ENCODE results near the gene EPX.

Gene EPX

DNA sequence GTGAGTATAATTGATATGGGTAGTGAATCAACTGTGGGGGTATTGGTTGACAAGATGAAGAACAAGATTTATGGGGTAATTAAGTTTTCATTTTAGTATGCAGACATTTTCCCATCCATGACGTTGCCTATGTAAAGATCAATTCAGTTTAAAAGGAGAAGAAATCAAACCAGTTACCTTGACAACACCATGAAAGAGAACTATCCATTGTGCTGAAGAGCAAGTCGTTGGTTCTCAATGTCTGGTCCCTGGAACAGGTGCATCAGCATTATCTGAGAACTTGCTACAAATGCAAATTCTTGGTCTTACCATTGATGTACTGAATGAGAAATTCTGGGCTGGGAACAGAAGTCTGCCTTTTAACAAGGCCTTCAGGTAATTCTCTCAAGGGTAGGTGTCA is 26.5 kb upstream of the EPX start:
- Histone ChIP-seq H3K27me3 (ENCODE audit: control insufficient read depth, insufficient read depth, low read length) (peaks cover 14% of the 10 kb centered on the region), H3K27ac (ENCODE audit: low read length) (no peak overlapping the region), H3K9ac (ENCODE audit: low read length) (no peak overlapping the region), H3K36me3 (ENCODE audit: control insufficient read depth, low read depth, low read length) (no peaks in the 10 kb centered on the region), H3K4me3 (ENCODE audit: low read length) (no peak overlapping the region), H3K4me1 (ENCODE audit: control insufficient read depth, low read depth, low read length) (no peaks in the 10 kb centered on the region), H3K9me3 (ENCODE audit: control insufficient read depth, low read depth, low read length) (no peaks in the 10 kb centered on the region)

DNA sequence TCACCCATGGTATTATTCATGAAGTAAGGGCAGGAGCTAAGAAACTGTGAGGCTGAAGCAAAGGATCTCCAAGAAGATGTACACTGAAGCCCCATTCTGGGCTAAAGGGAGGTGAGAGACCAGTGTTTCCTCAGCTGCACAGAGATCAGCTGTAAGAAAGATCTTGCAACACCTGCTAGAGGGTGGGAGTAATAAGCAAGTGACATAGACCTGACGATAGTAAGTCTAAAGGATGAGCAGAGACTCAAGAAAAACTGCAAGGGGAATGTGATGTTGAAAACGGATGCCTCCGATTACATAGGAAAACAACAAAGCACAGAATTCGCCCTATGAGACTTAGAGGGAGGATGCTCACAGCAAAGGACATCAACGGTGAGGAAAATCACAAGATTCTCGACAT is 25.8 kb upstream of the EPX start, which contains the start of gene OR4D2:
Gene OR4D2 (plus strand): TSS at position 301 of the 400 bp plus-strand sequence. CDS start 2,674 bp downstream, outside the sequence.
- peaks cover 14% of the 10 kb centered on the region for H3K27me3 ChIP-seq (ENCODE audit: control insufficient read depth, insufficient read depth, low read length)
- no peak within 1 kb of the TSS for H3K9ac ChIP-seq (ENCODE audit: low read length)
- no peaks in the 10 kb centered on the region for H3K4me1 ChIP-seq (ENCODE audit: control insufficient read depth, low read depth, low read length)
- H3K4me3 ChIP-seq (ENCODE audit: low read length): no peak within 1 kb of the TSS
- H3K9me3 ChIP-seq (ENCODE audit: control insufficient read depth, low read depth, low read length): no peaks in the 10 kb centered on the region
- H3K27ac ChIP-seq (ENCODE audit: low read length): no peak within 1 kb of the TSS
- no peaks in the 10 kb centered on the region for H3K36me3 ChIP-seq (ENCODE audit: control insufficient read depth, low read depth, low read length)

DNA sequence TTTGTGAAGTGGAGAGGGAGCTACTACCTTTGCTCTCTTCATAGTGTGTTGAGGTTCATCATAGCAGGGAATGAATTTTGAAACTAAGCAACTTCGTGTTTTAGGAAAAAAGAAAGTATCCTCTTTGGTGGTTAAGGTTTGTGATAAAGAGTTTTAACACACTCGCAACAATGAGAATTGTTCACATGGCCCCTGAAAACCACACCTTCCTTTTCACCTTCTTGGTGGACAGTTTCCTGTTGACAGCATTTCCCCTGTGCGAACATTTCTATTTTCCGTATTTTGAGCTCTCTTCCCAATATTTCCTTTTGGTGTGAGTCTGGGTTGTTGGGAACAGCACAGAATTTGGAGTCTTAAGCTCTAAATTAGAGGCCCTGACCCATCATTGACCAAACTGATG is 21.9 kb upstream of the EPX start:
- H3K4me1 ChIP-seq (ENCODE audit: control insufficient read depth, low read depth, low read length): no peaks in the 10 kb centered on the region
- no peak overlapping the region for H3K27ac ChIP-seq (ENCODE audit: low read length)
- H3K27me3 ChIP-seq (ENCODE audit: control insufficient read depth, insufficient read depth, low read length): peaks cover 8% of the 10 kb centered on the region
- H3K36me3 ChIP-seq (ENCODE audit: control insufficient read depth, low read depth, low read length): no peaks in the 10 kb centered on the region
- no peaks in the 10 kb centered on the region for H3K9me3 ChIP-seq (ENCODE audit: control insufficient read depth, low read depth, low read length)
- H3K9ac ChIP-seq (ENCODE audit: low read length): no peak overlapping the region
- H3K4me3 ChIP-seq (ENCODE audit: low read length): no peak overlapping the region

DNA sequence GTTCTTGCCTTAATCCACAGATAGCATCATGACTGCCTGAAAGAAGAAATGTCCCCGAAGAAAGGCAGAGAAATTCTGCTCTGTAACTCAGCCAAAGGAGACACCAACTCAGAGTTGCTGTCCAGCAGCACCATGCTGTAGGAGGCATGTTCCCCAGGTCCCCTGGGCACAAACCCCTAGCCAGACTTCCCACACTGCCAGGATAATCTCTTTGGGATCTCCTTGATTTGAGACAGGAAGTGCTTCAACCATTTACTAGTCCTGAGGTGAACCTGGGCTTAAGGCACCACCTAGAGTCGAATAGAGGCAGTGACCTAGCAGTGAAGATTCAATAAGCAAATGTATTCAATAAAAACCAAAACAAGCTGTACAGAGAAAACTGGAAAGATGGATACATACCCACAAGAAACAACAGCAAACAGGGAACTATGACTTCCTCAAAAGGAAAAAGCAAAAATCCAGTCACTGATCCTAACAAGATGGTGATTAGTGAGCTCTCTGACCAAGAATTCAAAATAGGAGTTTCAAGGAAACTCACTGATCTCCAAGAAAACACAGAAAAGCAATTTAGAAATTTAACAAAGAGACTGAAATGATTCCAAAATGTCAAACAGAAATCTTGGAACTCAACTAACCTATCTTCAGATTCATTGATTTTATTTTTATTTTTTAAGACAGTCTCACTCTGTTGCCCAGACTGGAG is 20.0 kb upstream of the EPX start:
- no peak overlapping the region for H3K4me3 ChIP-seq (ENCODE audit: low read length)

DNA sequence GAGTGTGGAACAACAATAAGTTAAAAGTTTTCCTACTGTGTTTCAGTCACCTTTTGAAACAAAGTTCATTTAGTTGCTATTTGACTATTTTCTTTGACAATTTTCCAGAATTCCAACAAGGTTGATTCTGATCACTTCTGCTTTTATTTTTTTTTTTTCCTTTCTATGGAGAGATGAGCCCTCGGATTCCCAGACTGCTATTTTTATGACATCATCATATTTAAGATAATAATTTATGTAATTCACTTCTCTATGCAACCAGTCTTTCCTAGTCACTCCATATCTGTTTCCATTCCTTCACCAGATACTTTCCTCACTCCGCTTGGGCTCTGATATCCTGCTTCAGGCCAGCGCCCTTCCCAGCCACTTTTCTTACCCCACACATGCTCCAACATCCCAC is 17.7 kb upstream of the EPX start:
- no peaks in the 10 kb centered on the region for H3K9me3 ChIP-seq (ENCODE audit: control insufficient read depth, low read depth, low read length)
- no peak overlapping the region for H3K4me3 ChIP-seq (ENCODE audit: low read length)
- no peaks in the 10 kb centered on the region for H3K4me1 ChIP-seq (ENCODE audit: control insufficient read depth, low read depth, low read length)
- no peaks in the 10 kb centered on the region for H3K36me3 ChIP-seq (ENCODE audit: control insufficient read depth, low read depth, low read length)
- H3K9ac ChIP-seq (ENCODE audit: low read length): no peak overlapping the region
- no peak overlapping the region for H3K27ac ChIP-seq (ENCODE audit: low read length)
- no peaks in the 10 kb centered on the region for H3K27me3 ChIP-seq (ENCODE audit: control insufficient read depth, insufficient read depth, low read length)

More for the DNA sequence above, 20.0 kb upstream of the EPX start:
- no peak overlapping the region for H3K27ac ChIP-seq (ENCODE audit: low read length)
- H3K36me3 ChIP-seq (ENCODE audit: control insufficient read depth, low read depth, low read length): no peaks in the 10 kb centered on the region
- H3K9me3 ChIP-seq (ENCODE audit: control insufficient read depth, low read depth, low read length): no peaks in the 10 kb centered on the region
- H3K27me3 ChIP-seq (ENCODE audit: control insufficient read depth, insufficient read depth, low read length): peaks cover 8% of the 10 kb centered on the region
- H3K4me1 ChIP-seq (ENCODE audit: control insufficient read depth, low read depth, low read length): no peaks in the 10 kb centered on the region
- H3K9ac ChIP-seq (ENCODE audit: low read length): no peak overlapping the region

DNA sequence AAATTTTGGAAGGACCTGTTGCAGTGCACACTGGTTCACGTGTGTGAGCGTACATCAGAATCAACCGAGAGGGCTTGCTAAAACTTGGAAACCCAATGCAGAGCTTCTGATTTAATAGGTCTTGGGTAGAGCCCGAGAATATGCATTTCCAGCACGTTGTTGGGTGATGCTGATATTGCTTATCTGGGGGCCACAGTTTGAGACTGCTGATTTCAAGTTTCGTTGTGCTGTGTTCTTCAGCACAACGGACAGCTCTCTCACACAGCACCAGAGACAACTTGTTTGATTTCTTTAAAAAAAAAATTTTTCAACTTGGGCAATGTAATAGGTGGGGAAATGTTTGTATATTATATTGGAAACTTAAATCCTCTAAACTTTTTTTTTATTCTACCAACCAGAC is 16.3 kb upstream of the EPX start:
- no peak overlapping the region for H3K4me3 ChIP-seq (ENCODE audit: low read length)
- H3K4me1 ChIP-seq (ENCODE audit: control insufficient read depth, low read depth, low read length): no peaks in the 10 kb centered on the region
- no peaks in the 10 kb centered on the region for H3K9me3 ChIP-seq (ENCODE audit: control insufficient read depth, low read depth, low read length)
- no peak overlapping the region for H3K27ac ChIP-seq (ENCODE audit: low read length)
- no peak overlapping the region for H3K9ac ChIP-seq (ENCODE audit: low read length)
- H3K36me3 ChIP-seq (ENCODE audit: control insufficient read depth, low read depth, low read length): no peaks in the 10 kb centered on the region
- H3K27me3 ChIP-seq (ENCODE audit: control insufficient read depth, insufficient read depth, low read length): no peaks in the 10 kb centered on the region

DNA sequence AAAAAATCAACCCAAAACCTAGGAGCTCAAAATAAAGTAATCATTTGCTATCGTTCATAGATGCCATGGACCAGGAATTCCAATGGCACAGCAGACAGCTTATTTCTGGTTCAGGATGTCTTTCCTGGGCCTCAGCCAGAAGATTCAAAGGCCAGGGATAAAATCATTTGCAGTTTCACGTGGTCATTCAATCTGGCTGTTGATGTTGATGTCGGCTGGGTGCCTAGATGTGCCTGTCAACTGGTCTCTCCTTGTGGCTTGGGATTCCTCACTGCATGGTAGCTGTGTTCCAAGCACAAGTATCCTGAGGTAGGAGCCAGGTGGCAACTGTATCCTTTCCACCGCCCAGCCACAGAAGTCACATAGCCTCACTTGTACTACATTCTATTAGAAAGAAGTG is 10.7 kb upstream of the EPX start:
- no peaks in the 10 kb centered on the region for H3K4me1 ChIP-seq (ENCODE audit: control insufficient read depth, low read depth, low read length)
- no peak overlapping the region for H3K9ac ChIP-seq (ENCODE audit: low read length)
- no peaks in the 10 kb centered on the region for H3K27me3 ChIP-seq (ENCODE audit: control insufficient read depth, insufficient read depth, low read length)
- no peaks in the 10 kb centered on the region for H3K36me3 ChIP-seq (ENCODE audit: control insufficient read depth, low read depth, low read length)
- no peaks in the 10 kb centered on the region for H3K9me3 ChIP-seq (ENCODE audit: control insufficient read depth, low read depth, low read length)
- H3K27ac ChIP-seq (ENCODE audit: low read length): no peak overlapping the region
- no peak overlapping the region for H3K4me3 ChIP-seq (ENCODE audit: low read length)

DNA sequence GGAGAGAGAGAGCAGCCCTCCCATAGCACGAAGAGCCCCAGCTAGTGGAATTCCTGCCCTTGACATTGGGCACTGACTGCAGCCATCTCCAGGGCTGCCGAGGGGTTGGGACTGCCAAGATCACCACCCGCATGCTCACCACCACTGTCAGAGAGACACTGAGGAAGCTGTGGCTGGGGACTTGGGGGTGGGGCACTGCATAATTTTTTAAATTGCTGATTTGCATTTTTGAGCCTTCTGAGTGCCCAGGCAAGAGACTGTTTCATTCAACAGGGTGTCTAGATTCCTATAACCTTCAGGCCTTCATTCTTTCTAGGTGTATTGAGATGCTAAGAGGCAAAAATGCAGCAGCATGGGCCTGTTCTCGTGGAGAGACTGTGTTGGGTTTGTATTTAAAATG is 9.0 kb upstream of the EPX start:
- Histone ChIP-seq H3K4me1 (ENCODE audit: control insufficient read depth, low read depth, low read length) (no peaks in the 10 kb centered on the region), H3K9me3 (ENCODE audit: control insufficient read depth, low read depth, low read length) (no peaks in the 10 kb centered on the region), H3K36me3 (ENCODE audit: control insufficient read depth, low read depth, low read length) (no peaks in the 10 kb centered on the region), H3K9ac (ENCODE audit: low read length) (no peak overlapping the region), H3K27ac (ENCODE audit: low read length) (no peak overlapping the region), H3K27me3 (ENCODE audit: control insufficient read depth, insufficient read depth, low read length) (no peaks in the 10 kb centered on the region), H3K4me3 (ENCODE audit: low read length) (no peak overlapping the region)

DNA sequence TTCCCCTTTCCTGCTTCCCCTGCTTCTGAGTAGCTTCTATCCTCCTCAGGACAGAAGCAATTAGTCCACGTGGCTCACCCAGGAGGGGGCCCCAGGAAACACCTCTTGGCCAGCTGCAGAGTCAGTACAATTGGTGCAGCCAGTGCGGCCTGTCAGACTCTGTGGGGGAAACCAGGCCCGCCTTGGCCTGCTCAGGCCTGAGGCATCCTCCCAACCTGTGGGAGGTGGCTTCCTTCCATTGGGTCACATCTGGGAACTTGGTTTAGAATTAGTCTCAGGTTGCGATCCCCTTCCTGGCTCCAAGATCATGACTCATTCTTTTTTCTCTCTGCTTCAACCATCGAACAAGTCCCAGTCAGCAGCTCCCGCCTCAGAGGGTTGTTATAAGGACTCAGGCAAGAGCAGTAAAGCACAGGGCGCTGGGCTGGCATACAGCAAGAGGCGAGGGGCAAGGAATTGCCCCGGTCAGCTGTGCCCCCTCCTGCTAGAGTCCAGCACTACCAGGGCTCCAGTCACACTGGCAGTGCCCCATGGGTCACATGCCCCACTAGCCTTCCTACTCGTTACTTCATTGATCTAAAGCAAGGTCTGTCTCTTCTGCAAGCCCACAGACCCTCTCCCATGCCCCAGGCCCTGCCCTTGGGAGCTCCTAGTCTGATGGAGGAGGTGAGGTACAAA is 8.1 kb upstream of the EPX start:
- Histone ChIP-seq H3K36me3 (ENCODE audit: control insufficient read depth, low read depth, low read length) (no peaks in the 10 kb centered on the region), H3K27ac (ENCODE audit: low read length) (no peak overlapping the region), H3K9ac (ENCODE audit: low read length) (no peak overlapping the region), H3K4me1 (ENCODE audit: control insufficient read depth, low read depth, low read length) (no peaks in the 10 kb centered on the region), H3K4me3 (ENCODE audit: low read length) (no peak overlapping the region), H3K9me3 (ENCODE audit: control insufficient read depth, low read depth, low read length) (no peaks in the 10 kb centered on the region), H3K27me3 (ENCODE audit: control insufficient read depth, insufficient read depth, low read length) (no peaks in the 10 kb centered on the region)

DNA sequence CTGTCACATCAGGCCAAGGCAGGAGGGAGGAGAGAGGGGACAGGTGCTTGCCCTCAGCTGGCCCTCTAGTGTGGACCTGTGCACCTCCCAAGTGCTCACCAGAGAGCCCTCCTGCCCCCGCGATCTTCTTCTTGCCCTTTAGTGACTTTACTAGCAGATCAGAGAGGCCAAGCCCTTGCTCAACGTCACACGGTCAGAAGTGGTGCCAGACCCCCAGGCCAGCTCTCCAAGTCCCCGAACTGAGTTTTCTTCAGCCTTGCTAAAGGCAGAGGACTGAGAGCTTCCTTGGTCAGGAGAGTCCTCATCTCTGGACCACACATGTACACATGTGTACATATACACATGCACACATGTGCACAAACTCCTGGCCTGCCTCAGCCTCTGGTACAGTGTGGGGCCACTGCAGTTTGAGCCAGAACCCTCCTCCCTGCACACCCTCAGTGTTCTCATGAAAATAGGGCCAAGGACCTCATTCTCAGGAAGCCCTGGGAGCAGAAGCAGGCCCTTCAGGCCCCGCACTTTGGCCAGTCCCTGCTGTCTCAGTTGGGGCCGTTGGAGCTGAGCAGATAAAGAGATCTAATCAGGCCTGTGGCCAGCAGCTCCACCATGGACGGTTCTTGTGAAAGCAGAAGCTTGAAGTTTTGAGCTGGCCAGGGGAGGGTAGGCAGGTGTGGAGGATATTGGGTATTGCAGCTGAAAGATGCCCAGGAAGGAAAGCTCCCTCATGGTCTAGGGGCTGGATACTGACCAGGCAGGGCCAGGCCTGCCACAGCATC is 7.4 kb upstream of the EPX start:
- Histone ChIP-seq H3K4me3 (ENCODE audit: low read length) (no peak overlapping the region), H3K27me3 (ENCODE audit: control insufficient read depth, insufficient read depth, low read length) (no peaks in the 10 kb centered on the region), H3K4me1 (ENCODE audit: control insufficient read depth, low read depth, low read length) (no peaks in the 10 kb centered on the region), H3K9me3 (ENCODE audit: control insufficient read depth, low read depth, low read length) (no peaks in the 10 kb centered on the region), H3K36me3 (ENCODE audit: control insufficient read depth, low read depth, low read length) (no peaks in the 10 kb centered on the region), H3K9ac (ENCODE audit: low read length) (no peak overlapping the region), H3K27ac (ENCODE audit: low read length) (no peak overlapping the region)

DNA sequence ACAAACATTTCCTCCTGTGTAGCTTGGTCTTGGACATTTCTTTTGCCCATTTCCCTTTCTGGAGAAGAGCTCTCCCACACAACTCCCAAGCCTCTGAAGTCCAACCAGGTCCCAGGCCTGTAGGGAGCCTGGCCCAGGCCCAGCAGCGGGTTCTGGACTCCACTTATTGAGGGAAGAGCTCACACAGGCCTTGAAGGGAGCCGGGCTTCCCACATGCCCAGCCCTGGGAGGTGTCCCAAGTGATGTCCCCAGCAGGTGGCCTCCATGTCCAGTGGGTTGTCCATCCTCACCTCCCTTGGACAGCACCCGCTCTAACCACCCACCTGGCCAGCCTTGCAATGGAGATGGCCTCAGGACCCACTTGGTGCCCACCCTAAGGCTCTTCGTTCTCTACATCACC is 5.9 kb upstream of the EPX start:
- H3K27me3 ChIP-seq (ENCODE audit: control insufficient read depth, insufficient read depth, low read length): no peaks in the 10 kb centered on the region
- H3K9ac ChIP-seq (ENCODE audit: low read length): no peak overlapping the region
- H3K9me3 ChIP-seq (ENCODE audit: control insufficient read depth, low read depth, low read length): no peaks in the 10 kb centered on the region
- H3K4me1 ChIP-seq (ENCODE audit: control insufficient read depth, low read depth, low read length): peaks cover 3% of the 10 kb centered on the region
- H3K27ac ChIP-seq (ENCODE audit: low read length): no peak overlapping the region
- H3K4me3 ChIP-seq (ENCODE audit: low read length): no peak overlapping the region
- H3K36me3 ChIP-seq (ENCODE audit: control insufficient read depth, low read depth, low read length): no peaks in the 10 kb centered on the region

All from iPS-18a (cell line).